ENCODE measurements around the gene GMCL2.

GMCL2 gene

DNA sequence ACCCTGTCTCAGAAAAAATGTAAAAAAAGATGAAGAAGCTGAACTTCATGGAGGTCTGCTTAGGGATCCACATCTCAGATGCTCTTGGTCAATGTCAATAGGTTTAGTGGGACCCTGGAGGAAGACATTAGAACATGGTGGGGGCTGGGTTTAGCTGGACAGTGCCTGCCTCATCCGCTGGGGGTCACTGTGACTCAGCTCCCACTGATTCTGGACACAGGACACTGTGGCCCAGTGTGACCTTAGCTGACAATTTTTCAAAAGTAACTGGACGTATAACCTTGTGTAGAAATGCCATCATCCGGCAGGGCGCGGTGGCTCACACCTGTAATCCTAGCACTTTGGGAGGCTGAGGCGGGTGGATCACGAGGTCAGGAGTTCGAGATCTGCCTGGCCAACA is 9.8 kb upstream of the GMCL2 start:
- H3K4me1 ChIP-seq (ENCODE audit: control insufficient read depth, insufficient read depth, low read length) = no peaks in the 10 kb centered on the region
- H3K27ac ChIP-seq (ENCODE audit: low read length) = no peak overlapping the region
- H3K27me3 ChIP-seq (ENCODE audit: control insufficient read depth in 1 of 2, insufficient read depth in 2 of 2, low read length in 2 of 2) = peaks cover 0 to 13% of the 10 kb centered on the region in 2 donors
- no peak overlapping the region for H3K9ac ChIP-seq (ENCODE audit: low read length in 2 of 2)
- no peak overlapping the region for H3K4me3 ChIP-seq (ENCODE audit: low read length in 2 of 2)
- H3K9me3 ChIP-seq (ENCODE audit: control insufficient read depth in 2 of 2, low read length in 2 of 2) = no peaks in the 10 kb centered on the region
- H3K36me3 ChIP-seq (ENCODE audit: control insufficient read depth in 2 of 2, insufficient read depth in 2 of 2, low read length in 2 of 2) = no peaks in the 10 kb centered on the region

DNA sequence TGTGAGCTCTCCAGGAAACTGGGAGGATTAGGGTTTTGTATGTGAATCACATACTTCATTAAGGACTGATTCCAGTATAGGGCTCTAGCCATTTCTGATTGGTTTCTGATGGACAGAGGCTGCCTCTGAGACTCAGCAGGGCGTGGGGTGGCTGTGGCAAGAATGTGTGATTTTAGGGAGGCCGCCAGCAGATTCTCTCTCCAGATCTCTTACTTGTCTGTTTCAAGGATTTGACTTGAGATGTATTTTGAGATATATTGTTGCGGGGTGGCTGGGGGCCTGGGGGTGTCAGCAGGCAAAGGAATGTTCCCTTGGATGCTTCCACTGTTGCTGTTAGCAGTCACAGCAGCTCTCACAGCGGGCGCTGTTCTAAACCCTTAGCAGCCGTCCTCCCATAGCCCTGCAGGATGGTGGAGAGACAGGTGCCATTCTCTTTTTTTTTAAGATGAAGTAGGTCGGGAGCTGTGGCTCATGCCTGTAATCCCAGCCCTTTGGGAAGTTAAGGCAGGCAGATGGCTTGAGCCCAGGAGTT is 9.2 kb upstream of the GMCL2 start:
- Histone ChIP-seq H3K9me3 (ENCODE audit: control insufficient read depth in 2 of 2, low read length in 2 of 2) (no peaks in the 10 kb centered on the region), H3K36me3 (ENCODE audit: control insufficient read depth in 2 of 2, insufficient read depth in 2 of 2, low read length in 2 of 2) (no peaks in the 10 kb centered on the region), H3K4me3 (ENCODE audit: low read length in 2 of 2) (no peak overlapping the region), H3K27ac (ENCODE audit: low read length) (no peak overlapping the region), H3K9ac (ENCODE audit: low read length in 2 of 2) (no peak overlapping the region), H3K4me1 (ENCODE audit: control insufficient read depth, insufficient read depth, low read length) (no peaks in the 10 kb centered on the region), H3K27me3 (ENCODE audit: control insufficient read depth in 1 of 2, insufficient read depth in 2 of 2, low read length in 2 of 2) (peaks cover 0 to 13% of the 10 kb centered on the region in 2 donors)

DNA sequence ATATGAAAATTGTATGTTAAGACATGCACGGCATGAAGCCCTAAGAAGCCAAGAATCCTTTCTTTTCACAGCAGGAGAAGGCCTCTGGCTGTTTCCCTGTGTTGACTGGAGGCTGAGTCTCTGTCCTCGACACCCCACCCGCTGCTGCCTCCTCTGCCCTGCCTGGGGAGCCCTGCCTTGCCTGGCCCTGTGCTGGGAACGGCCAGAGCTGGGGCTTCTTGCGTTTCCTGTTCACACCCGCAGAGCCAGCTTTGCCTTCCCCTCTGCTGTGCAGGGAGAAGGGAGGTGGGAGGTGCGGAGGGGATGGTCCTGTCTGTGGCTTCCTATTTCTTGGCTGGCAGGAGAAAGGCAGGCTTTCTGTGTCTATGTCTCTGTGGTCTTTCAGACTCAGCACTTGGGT is 6.9 kb upstream of the GMCL2 start:
- H3K4me1 ChIP-seq (ENCODE audit: control insufficient read depth, insufficient read depth, low read length) = no peaks in the 10 kb centered on the region
- no peak overlapping the region for H3K4me3 ChIP-seq (ENCODE audit: low read length in 2 of 2)
- H3K27ac ChIP-seq (ENCODE audit: low read length) = no peak overlapping the region

DNA sequence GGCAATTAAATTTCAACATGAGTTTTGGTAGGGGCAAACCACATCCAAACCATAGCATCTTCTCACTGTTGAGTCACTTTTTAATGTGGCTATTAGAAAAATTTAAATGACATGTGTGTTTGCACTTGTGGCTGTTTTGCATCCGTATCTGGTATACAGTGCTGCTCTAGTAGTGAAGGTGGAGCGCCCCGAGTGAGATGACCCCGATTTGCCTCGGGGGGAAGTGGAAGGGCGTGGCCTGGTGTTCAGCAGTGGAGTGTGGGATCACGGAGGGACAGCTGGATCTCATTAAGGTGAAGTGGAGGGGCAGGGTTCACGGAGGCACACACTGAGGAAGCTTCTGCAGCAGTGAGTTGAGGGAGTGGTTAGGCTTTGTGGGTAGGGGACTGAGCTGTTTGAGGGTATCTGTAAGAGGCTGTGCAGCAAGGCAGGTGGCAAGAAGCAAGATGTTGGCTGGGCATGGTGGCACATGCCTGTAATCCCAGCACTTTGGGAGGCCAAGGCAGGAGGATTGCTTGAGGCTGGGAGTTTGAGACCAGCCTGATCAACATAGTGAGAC is 6.2 kb upstream of the GMCL2 start:
- Histone ChIP-seq H3K9me3 (ENCODE audit: control insufficient read depth in 2 of 2, low read length in 2 of 2) (no peaks in the 10 kb centered on the region), H3K27me3 (ENCODE audit: control insufficient read depth in 1 of 2, insufficient read depth in 2 of 2, low read length in 2 of 2) (peaks cover 0 to 17% of the 10 kb centered on the region in 2 donors), H3K4me1 (ENCODE audit: control insufficient read depth, insufficient read depth, low read length) (no peaks in the 10 kb centered on the region), H3K36me3 (ENCODE audit: control insufficient read depth in 2 of 2, insufficient read depth in 2 of 2, low read length in 2 of 2) (no peaks in the 10 kb centered on the region), H3K27ac (ENCODE audit: low read length) (no peak overlapping the region), H3K9ac (ENCODE audit: low read length in 2 of 2) (no peak overlapping the region), H3K4me3 (ENCODE audit: low read length in 2 of 2) (no peak overlapping the region)

More for the DNA sequence above, 6.9 kb upstream of the GMCL2 start:
- Histone ChIP-seq H3K36me3 (ENCODE audit: control insufficient read depth in 2 of 2, insufficient read depth in 2 of 2, low read length in 2 of 2) (no peaks in the 10 kb centered on the region), H3K27me3 (ENCODE audit: control insufficient read depth in 1 of 2, insufficient read depth in 2 of 2, low read length in 2 of 2) (peaks cover 0 to 13% of the 10 kb centered on the region in 2 donors), H3K9ac (ENCODE audit: low read length in 2 of 2) (no peak overlapping the region), H3K9me3 (ENCODE audit: control insufficient read depth in 2 of 2, low read length in 2 of 2) (no peaks in the 10 kb centered on the region)

DNA sequence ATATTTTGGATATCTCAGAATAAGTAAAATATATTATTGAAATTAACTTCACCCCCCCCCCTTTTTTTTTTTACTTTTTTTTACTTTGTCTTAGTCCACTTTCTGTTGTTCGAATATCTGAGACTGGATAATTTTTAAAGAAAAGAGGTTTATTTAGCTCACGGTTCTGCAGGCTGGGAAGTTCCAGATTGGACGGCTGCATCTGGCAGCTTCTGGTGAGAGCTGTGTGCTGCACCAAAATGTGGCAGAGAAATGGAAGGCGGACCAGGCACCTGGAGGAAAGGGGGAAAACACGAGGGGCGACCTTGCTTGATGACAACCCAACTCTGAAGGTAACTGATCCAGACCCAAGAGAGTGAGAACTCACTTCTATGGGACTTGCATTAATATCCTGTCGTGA is 5.6 kb upstream of the GMCL2 start:
- Histone ChIP-seq H3K36me3 (ENCODE audit: control insufficient read depth in 2 of 2, insufficient read depth in 2 of 2, low read length in 2 of 2) (no peaks in the 10 kb centered on the region), H3K9me3 (ENCODE audit: control insufficient read depth in 2 of 2, low read length in 2 of 2) (no peaks in the 10 kb centered on the region), H3K27ac (ENCODE audit: low read length) (no peak overlapping the region), H3K4me1 (ENCODE audit: control insufficient read depth, insufficient read depth, low read length) (no peaks in the 10 kb centered on the region), H3K9ac (ENCODE audit: low read length in 2 of 2) (no peak overlapping the region), H3K27me3 (ENCODE audit: control insufficient read depth in 1 of 2, insufficient read depth in 2 of 2, low read length in 2 of 2) (peaks cover 0 to 17% of the 10 kb centered on the region in 2 donors), H3K4me3 (ENCODE audit: low read length in 2 of 2) (no peak overlapping the region)

DNA sequence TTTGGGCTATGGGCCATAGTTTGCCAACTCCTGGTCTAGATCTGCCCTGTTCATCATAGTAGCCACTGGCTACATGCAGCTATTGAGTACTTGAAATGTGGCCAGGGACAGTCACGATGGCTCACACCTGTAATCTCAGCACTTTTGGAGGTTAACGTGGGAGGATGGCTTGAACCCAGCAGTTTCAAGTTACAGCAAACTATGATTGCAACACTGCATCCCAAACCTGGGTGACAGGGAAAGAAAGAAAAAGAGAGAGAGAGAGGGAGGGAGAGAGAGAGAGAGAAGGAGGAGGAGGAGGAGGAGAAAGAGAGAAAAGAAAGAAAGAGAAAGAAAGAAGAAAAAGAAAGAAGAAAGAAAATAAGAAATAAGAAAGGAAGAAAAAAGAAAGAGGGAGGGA is 5.1 kb upstream of the GMCL2 start:
- H3K27ac ChIP-seq (ENCODE audit: low read length) = no peak overlapping the region
- no peak overlapping the region for H3K4me3 ChIP-seq (ENCODE audit: low read length in 2 of 2)
- no peak overlapping the region for H3K9ac ChIP-seq (ENCODE audit: low read length in 2 of 2)
- H3K4me1 ChIP-seq (ENCODE audit: control insufficient read depth, insufficient read depth, low read length) = no peaks in the 10 kb centered on the region
- H3K36me3 ChIP-seq (ENCODE audit: control insufficient read depth in 2 of 2, insufficient read depth in 2 of 2, low read length in 2 of 2) = no peaks in the 10 kb centered on the region
- peaks cover 0 to 17% of the 10 kb centered on the region in 2 donors for H3K27me3 ChIP-seq (ENCODE audit: control insufficient read depth in 1 of 2, insufficient read depth in 2 of 2, low read length in 2 of 2)
- no peaks in the 10 kb centered on the region for H3K9me3 ChIP-seq (ENCODE audit: control insufficient read depth in 2 of 2, low read length in 2 of 2)

DNA sequence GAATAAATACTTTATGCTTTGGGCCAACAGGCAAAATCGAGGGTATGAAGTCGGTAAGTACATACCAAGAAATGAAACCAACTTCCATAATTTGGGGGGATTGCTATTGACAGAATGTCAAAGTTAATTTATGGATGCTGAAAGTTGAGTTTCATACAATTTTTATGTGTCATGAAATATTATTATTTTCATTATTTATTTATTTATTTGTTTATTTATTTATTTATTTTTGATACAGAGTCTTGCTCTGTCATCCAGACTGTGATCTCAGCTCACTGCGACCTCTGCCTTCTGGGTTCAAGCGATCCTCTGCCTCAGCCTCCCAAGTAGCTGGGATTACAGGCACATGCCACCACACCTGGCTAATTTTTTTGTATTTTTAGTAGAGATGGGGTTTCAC is 4.5 kb upstream of the GMCL2 start:
- no peak overlapping the region for H3K9ac ChIP-seq (ENCODE audit: low read length in 2 of 2)
- H3K27me3 ChIP-seq (ENCODE audit: control insufficient read depth in 1 of 2, insufficient read depth in 2 of 2, low read length in 2 of 2) = peaks cover 0 to 17% of the 10 kb centered on the region in 2 donors
- H3K4me1 ChIP-seq (ENCODE audit: control insufficient read depth, insufficient read depth, low read length) = no peaks in the 10 kb centered on the region
- H3K27ac ChIP-seq (ENCODE audit: low read length) = no peak overlapping the region
- H3K9me3 ChIP-seq (ENCODE audit: control insufficient read depth in 2 of 2, low read length in 2 of 2) = no peaks in the 10 kb centered on the region
- no peak overlapping the region for H3K4me3 ChIP-seq (ENCODE audit: low read length in 2 of 2)
- H3K36me3 ChIP-seq (ENCODE audit: control insufficient read depth in 2 of 2, insufficient read depth in 2 of 2, low read length in 2 of 2) = no peaks in the 10 kb centered on the region

DNA sequence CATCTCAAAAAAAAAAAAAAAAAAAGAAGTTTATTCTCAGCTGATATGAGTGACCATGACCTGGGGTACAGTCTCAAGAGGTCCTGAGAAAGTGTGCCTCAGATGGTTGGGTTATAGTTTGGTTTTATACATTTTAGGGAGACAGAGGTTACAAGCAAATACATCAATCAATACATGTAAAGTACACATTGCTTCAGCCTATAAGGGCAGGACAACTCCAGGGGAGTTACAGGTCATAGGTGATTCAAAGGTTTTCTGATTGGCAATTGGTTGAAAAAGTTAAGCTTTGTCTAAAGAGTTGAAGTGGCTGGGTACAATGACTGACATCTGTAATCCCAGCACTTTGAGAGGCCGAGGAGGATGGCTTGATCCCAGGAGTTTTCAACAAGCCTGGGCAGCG is 2.3 kb upstream of the GMCL2 start:
- Histone ChIP-seq H3K9me3 (ENCODE audit: control insufficient read depth in 2 of 2, low read length in 2 of 2) (no peaks in the 10 kb centered on the region), H3K9ac (ENCODE audit: low read length in 2 of 2) (no peak overlapping the region), H3K36me3 (ENCODE audit: control insufficient read depth in 2 of 2, insufficient read depth in 2 of 2, low read length in 2 of 2) (no peaks in the 10 kb centered on the region)

DNA sequence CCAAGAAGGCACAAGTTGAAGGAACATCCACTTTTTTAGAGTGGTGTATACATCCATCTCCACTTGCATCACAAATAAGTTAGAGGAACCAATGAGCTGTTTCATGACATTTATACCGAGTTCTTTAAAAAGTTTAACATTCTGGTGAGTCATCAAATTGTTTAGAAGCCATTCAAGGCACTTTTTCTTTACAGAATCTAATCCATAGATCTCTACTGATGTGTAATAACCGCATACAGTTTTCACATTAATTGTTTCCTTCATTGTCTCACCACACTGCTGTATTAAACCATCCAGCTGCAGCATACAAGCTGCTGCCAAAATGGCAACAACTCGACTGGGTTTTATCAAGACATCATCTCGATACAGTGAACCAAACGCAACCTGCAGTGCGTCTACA is 744 bp downstream of the GMCL2 start:
- Histone ChIP-seq H3K4me1 (ENCODE audit: control insufficient read depth, insufficient read depth, low read length) (no peaks in the 10 kb centered on the region), H3K27me3 (ENCODE audit: control insufficient read depth in 1 of 2, insufficient read depth in 2 of 2, low read length in 2 of 2) (peaks cover 0 to 3% of the 10 kb centered on the region in 2 donors), H3K9me3 (ENCODE audit: control insufficient read depth in 2 of 2, low read length in 2 of 2) (no peaks in the 10 kb centered on the region)

More for the DNA sequence above, 2.3 kb upstream of the GMCL2 start:
- Histone ChIP-seq H3K27me3 (ENCODE audit: control insufficient read depth in 1 of 2, insufficient read depth in 2 of 2, low read length in 2 of 2) (peaks cover 0 to 11% of the 10 kb centered on the region in 2 donors), H3K4me1 (ENCODE audit: control insufficient read depth, insufficient read depth, low read length) (no peaks in the 10 kb centered on the region), H3K4me3 (ENCODE audit: low read length in 2 of 2) (no peak overlapping the region), H3K27ac (ENCODE audit: low read length) (no peak overlapping the region)

DNA sequence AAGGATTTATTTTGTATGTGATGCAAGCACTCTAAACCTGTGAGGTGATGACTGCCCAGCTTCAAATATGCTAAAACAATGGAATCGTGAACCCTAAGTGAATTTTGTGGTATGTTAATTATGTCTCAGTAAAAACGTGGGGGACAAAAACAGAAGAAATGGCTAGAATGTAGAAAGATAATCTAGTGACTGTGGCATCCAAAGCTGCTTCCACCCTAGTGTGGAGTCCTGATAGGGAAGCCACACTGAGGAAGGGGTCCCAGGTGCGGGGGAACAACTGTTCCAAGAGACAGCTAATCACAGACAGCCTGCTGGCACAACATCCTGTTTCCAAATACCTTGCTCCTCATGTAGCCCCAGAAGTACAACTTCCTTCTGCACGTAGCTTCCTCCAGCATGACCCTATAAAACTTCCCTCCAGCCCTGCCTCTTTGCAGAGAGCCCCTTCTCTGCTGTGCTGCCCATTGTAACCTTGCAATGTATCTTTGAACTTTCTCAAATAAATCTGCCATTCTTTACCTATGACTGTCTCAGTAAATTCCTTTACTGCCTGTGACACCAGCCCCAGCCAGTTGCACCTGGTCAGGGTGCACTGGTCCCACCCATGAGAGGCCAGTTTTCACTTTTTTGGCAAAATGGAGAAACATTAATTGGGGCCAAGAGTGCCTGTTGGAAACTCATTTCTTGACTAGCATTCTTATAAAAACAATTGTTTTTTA is 4.9 kb downstream of the GMCL2 start:
- H3K9me3 ChIP-seq (ENCODE audit: control insufficient read depth in 2 of 2, low read length in 2 of 2) = peaks cover 0 to 4% of the 10 kb centered on the region in 2 donors
- no peak overlapping the region for H3K27ac ChIP-seq (ENCODE audit: low read length)

More for the DNA sequence above, 744 bp downstream of the GMCL2 start:
- Histone ChIP-seq H3K27ac (ENCODE audit: low read length) (no peak overlapping the region), H3K4me3 (ENCODE audit: low read length in 2 of 2) (no peak overlapping the region), H3K36me3 (ENCODE audit: control insufficient read depth in 2 of 2, insufficient read depth in 2 of 2, low read length in 2 of 2) (no peaks in the 10 kb centered on the region), H3K9ac (ENCODE audit: low read length in 2 of 2) (no peak overlapping the region)

More for the DNA sequence above, 4.9 kb downstream of the GMCL2 start:
- Histone ChIP-seq H3K36me3 (ENCODE audit: control insufficient read depth in 2 of 2, insufficient read depth in 2 of 2, low read length in 2 of 2) (no peaks in the 10 kb centered on the region), H3K4me1 (ENCODE audit: control insufficient read depth, insufficient read depth, low read length) (no peaks in the 10 kb centered on the region), H3K4me3 (ENCODE audit: low read length in 2 of 2) (no peak overlapping the region), H3K9ac (ENCODE audit: low read length in 2 of 2) (no peak overlapping the region), H3K27me3 (ENCODE audit: control insufficient read depth in 1 of 2, insufficient read depth in 2 of 2, low read length in 2 of 2) (peaks cover 0 to 3% of the 10 kb centered on the region in 2 donors)
